H1 (cell line): ENCODE data around the gene BORCS6.

Experiments used
- BACH1 ChIP-seq: IDR thresholded peaks from 2 replicates; pipeline ENCODE4 v1.6.1; 2012; ENCODE audit warnings: low read length, improper control_type of control experiment
- EP300 ChIP-seq, 2 experiments: IDR thresholded peaks; 1 replicate in 1 of 2; 2 replicates in 1 of 2; pipeline ENCODE4 v1.6.1; 2011 to 2012; ENCODE audit warnings: low read depth in 2 of 2, low read length in 2 of 2, mild to moderate bottlenecking in 2 of 2, borderline replicate concordance in 1 of 2, inconsistent platforms in 1 of 2, moderate library complexity in 1 of 2
- JUND ChIP-seq: IDR thresholded peaks from 2 replicates; pipeline ENCODE4 v1.6.1; 2011; ENCODE audit warnings: mild to moderate bottlenecking, improper control_type of control experiment, low read length
- KDM4A ChIP-seq: IDR thresholded peaks from one replicate; pipeline ENCODE4 v1.7.1; 2012; ENCODE audit warnings: low read depth, mild to moderate bottlenecking, moderate library complexity, low read length, inconsistent platforms; ENCODE audit not compliant: severe bottlenecking
- PHF8 ChIP-seq: fragments of 200-600 bp; sonication (generic); conservative IDR thresholded peaks from 2 replicates; pipeline ENCODE4 v1.7.1; 2012; ENCODE audit warnings: low read depth, mild to moderate bottlenecking, inconsistent platforms, low read length, moderate library complexity
- POLR2A ChIP-seq, 2 experiments: IDR thresholded peaks; 1 replicate in 1 of 2; 2 replicates in 1 of 2; pipeline ENCODE4 v1.6.1; 2011; ENCODE audit warnings: low read depth in 2 of 2, low read length in 2 of 2, mild to moderate bottlenecking in 2 of 2; ENCODE audit errors: control extremely low read depth in 1 of 2
- SIN3A ChIP-seq, 2 experiments: IDR thresholded peaks in 1 of 2; conservative IDR thresholded peaks in 1 of 2; 2 replicates each; pipeline ENCODE4 v1.6.1; 2011 to 2012; ENCODE audit warnings: low read length in 2 of 2, improper control_type of control experiment in 1 of 2, low read depth in 1 of 2, mild to moderate bottlenecking in 1 of 2
- TAF1 ChIP-seq: IDR thresholded peaks from 2 replicates; pipeline ENCODE4 v1.6.1; 2011; ENCODE audit warnings: mild to moderate bottlenecking, low read depth, low read length
- ZNF274 ChIP-seq: IDR thresholded peaks from 2 replicates; pipeline ENCODE4 v1.7.0; 2012; ENCODE audit warnings: low read length, borderline replicate concordance; ENCODE audit errors: extremely low read depth
- TF ChIP-seq, protein P1 (sequence below), 3 experiments: IDR thresholded peaks; 1 replicate in 2 of 3; 2 replicates in 1 of 3; pipeline versions ENCODE4 v1.5.1 to v1.6.1; 2011; ENCODE audit warnings: low read length in 3 of 3, mild to moderate bottlenecking in 3 of 3, inconsistent platforms in 2 of 3, low read depth in 1 of 3, moderate library complexity in 1 of 3; ENCODE audit not compliant: insufficient read depth in 1 of 3; ENCODE audit errors: control extremely low read depth in 1 of 3
- TF ChIP-seq, protein P2 (sequence below): IDR thresholded peaks from 2 replicates; pipeline ENCODE4 v1.6.1; 2012; ENCODE audit warnings: low read length, inconsistent platforms

DNA sequence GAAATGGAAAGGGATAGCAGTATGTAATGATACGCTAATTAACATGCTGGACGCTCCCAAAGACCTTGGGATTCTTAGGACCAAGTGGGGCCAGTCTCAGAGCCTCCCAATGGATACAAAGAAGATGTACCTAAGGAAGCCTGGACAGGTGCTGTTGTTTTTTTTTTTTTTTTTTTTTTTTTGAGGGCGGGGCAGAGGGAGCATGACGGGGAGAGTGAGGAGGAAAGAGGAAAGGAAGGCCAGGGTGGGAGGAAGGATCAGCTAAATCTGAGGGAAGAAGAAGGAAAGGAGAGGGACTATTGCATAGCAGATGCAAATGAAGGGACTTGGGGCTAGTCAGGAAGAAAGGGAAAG, 29.8 kb downstream of the BORCS6 start:
- TF ChIP-seq EP300 (IDR thresholded peaks at IDR 0.05; ENCODE audit: borderline replicate concordance in 1 of 2, low read depth in 2 of 2, low read length in 2 of 2) (no peak), ZNF274 (no peak), JUND (no peak), TAF1 (no peak), KDM4A (no peak), BACH1 (no peak), SIN3A (conservative IDR thresholded peaks at IDR 0.05 in 1 of 2, IDR thresholded peaks at IDR 0.05 in 1 of 2; ENCODE audit: low read depth in 1 of 2, low read length in 2 of 2) (no peak), POLR2A (IDR thresholded peaks at IDR 0.05; ENCODE audit: control extremely low read depth in 1 of 2, low read depth in 2 of 2, low read length in 2 of 2) (no peak), PHF8 (no peak)
- TF ChIP-seq, protein P1, sequence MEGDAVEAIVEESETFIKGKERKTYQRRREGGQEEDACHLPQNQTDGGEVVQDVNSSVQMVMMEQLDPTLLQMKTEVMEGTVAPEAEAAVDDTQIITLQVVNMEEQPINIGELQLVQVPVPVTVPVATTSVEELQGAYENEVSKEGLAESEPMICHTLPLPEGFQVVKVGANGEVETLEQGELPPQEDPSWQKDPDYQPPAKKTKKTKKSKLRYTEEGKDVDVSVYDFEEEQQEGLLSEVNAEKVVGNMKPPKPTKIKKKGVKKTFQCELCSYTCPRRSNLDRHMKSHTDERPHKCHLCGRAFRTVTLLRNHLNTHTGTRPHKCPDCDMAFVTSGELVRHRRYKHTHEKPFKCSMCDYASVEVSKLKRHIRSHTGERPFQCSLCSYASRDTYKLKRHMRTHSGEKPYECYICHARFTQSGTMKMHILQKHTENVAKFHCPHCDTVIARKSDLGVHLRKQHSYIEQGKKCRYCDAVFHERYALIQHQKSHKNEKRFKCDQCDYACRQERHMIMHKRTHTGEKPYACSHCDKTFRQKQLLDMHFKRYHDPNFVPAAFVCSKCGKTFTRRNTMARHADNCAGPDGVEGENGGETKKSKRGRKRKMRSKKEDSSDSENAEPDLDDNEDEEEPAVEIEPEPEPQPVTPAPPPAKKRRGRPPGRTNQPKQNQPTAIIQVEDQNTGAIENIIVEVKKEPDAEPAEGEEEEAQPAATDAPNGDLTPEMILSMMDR (IDR thresholded peaks at IDR 0.05; ENCODE audit: control extremely low read depth in 1 of 3, insufficient read depth in 1 of 3, low read depth in 1 of 3, low read length in 3 of 3): no peak
- TF ChIP-seq, protein P2, sequence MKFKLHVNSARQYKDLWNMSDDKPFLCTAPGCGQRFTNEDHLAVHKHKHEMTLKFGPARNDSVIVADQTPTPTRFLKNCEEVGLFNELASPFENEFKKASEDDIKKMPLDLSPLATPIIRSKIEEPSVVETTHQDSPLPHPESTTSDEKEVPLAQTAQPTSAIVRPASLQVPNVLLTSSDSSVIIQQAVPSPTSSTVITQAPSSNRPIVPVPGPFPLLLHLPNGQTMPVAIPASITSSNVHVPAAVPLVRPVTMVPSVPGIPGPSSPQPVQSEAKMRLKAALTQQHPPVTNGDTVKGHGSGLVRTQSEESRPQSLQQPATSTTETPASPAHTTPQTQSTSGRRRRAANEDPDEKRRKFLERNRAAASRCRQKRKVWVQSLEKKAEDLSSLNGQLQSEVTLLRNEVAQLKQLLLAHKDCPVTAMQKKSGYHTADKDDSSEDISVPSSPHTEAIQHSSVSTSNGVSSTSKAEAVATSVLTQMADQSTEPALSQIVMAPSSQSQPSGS: no peak
